Activated naive CD8-positive, alpha-beta T cell treated with anti-CD3 and anti-CD28 coated beads, Interleukin-2, amount 10 ng/mL, durations not matched to agents 7 days and 5 days (primary cell): ENCODE data around the gene TBC1D3C. TPM values are rescaled to one million over a fixed set of nuclear protein-coding genes. Genes with fewer than 3 reads are reported as not detected.
"Not testable (repeated sequence)": the region's sequence is repeated elsewhere in the genome, so short reads cannot be mapped to it uniquely, and the experiment has no call there.

ENCODE experiments used
- ATAC-seq: fragments of 150-1000 bp; cut with Tn5 transposase; one replicate; pipeline ENCODE4 v1.10.0; 2021; ENCODE audit warnings: low read depth, moderate library complexity
- POLR2A ChIA-PET: fragments of 350-600 bp; sonication (Branson Sonifier 250); formaldehyde crosslinking; loops from one replicate; lab custom pipeline; 2021; ENCODE audit warnings: antibody characterized with exemption; lab: Charles Lee
- DNase-seq: peaks from one replicate; pipeline ENCODE4 v3.0.0; 2021
- H3K27ac Mint-ChIP-seq: one replicate; pipeline ENCODE4 v1.8.0; 2022; ENCODE audit warnings: mild to moderate bottlenecking, mixed read lengths
- H3K27me3 Mint-ChIP-seq: one replicate; pipeline ENCODE4 v1.8.0; 2022; ENCODE audit warnings: mild to moderate bottlenecking, moderate library complexity, mixed read lengths
- H3K36me3 Mint-ChIP-seq: one replicate; pipeline ENCODE4 v1.8.0; 2021; ENCODE audit warnings: mild to moderate bottlenecking, mixed read lengths
- H3K4me1 Mint-ChIP-seq: one replicate; pipeline ENCODE4 v1.8.0; 2021; ENCODE audit warnings: mixed read lengths
- H3K4me3 Mint-ChIP-seq: one replicate; pipeline ENCODE4 v1.8.0; 2022; ENCODE audit warnings: mild to moderate bottlenecking, moderate library complexity, mixed read lengths
- H3K9me3 Mint-ChIP-seq: one replicate; pipeline ENCODE4 v1.8.0; 2021; ENCODE audit warnings: mixed read lengths
- total RNA-seq, 2 experiments: library from RNA; stranded (reverse); gene quantifications; one replicate each; pipeline ENCODE4 v1.2.3, GENCODE V29; 2021

Gene TBC1D3C
- 1 to 10 TPM; 5.0 to 5.2 TPM for total RNA-seq

DNA sequence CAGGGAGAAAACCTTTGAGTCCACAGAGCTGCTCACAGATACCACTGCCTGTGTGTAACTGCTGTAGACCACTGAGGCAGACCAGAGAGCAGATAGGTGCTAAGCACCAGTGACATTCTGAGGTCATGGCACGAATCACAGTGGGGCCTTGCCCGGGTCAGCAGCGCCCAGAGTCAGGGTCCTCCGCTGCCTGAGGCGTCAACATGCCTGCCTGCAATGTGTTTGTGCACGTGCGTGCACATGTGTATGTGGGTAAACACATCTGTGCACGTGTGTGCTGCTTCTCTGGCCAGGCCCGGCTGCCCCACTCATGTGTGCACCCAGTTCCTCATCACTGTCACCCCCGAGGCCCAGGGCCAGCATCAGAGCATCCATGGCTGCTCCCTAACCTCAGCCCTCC is at the start of gene TBC1D3C:
Gene TBC1D3C, minus strand, starts transcription at position 101 of the 400 bp plus-strand sequence. CDS start 1,568 bp downstream, outside the sequence.
- H3K27me3 Mint-ChIP-seq, H3K4me3 Mint-ChIP-seq, POLR2A ChIA-PET, ATAC-seq, DNase-seq, H3K9me3 Mint-ChIP-seq, H3K36me3 Mint-ChIP-seq, H3K4me1 Mint-ChIP-seq, H3K27ac Mint-ChIP-seq: not testable (repeated sequence)

DNA sequence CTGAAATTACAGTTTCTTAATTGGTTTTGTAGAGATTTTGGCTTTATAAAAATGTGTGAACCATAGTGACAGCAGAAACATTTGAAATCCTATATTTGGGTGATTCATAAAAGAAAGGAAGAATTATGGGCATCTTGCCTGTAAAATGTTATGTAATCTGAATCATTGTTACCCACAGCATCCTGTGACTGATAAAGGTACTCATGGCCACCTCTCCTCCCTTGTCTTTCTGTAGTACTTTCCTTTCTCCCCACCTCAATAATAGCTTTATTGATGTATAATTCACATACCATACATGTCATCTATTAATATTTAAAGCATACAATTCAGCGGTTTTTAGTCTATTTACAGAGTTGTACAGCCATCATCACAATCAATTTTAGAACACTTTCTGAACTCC is 30.8 kb upstream of the TBC1D3C start:
- H3K27me3 Mint-ChIP-seq, H3K9me3 Mint-ChIP-seq, H3K36me3 Mint-ChIP-seq, H3K4me1 Mint-ChIP-seq, POLR2A ChIA-PET, H3K27ac Mint-ChIP-seq, ATAC-seq, H3K4me3 Mint-ChIP-seq, DNase-seq: not testable (repeated sequence)

DNA sequence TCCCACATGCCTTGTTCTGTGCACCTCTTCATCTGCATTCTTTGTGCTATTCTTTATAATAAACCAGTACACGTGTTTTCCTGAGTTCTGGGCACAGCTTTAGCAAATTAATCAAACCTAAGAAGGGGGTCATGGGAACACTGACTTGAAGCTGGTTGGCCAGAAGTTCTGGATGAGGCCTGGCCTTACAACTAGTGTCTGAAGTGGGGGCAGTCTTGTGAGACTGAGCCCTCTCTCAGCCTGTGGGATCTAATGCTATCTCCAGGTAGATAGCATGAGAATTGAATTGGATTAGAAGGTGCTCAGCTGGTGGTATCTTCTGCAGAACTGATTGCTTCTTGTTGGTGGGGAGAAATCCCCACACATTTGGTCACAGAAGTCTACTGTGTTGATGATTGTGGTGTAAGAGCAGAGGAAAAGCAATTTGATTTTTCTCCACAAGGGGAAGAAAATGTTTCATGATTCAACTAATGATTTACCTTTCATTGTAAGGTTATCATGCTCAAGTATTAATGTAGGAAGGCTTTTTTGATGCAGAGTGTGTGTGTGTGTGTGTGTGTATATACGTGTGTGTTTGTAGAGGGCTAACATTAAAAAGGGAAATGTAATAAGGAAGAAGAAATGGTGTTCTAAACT is 25.7 kb upstream of the TBC1D3C start:
- POLR2A ChIA-PET, ATAC-seq, H3K9me3 Mint-ChIP-seq, DNase-seq, H3K27me3 Mint-ChIP-seq, H3K27ac Mint-ChIP-seq, H3K4me1 Mint-ChIP-seq, H3K4me3 Mint-ChIP-seq, H3K36me3 Mint-ChIP-seq: not testable (repeated sequence)

DNA sequence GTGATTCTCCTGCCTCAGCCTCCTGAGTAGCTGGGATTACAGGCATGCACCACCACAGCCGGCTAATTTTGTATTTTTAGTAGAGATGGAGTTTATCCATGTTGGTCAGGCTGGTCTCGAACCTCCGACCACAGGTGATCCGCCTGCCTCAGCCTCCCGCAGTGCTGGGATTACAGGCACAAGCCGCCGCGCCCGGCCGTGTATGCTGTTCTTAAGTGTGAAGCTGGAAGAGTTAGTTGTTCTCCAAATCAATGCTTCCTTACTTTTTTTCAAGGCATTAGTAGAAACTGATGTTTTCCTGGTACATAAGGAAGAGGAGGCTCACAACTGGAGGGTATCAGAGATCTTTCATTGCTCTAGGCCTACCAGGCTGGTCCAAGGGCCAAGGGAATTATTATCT is 19.7 kb upstream of the TBC1D3C start:
- H3K27me3 Mint-ChIP-seq, H3K36me3 Mint-ChIP-seq, ATAC-seq, H3K9me3 Mint-ChIP-seq, H3K27ac Mint-ChIP-seq, H3K4me3 Mint-ChIP-seq, POLR2A ChIA-PET, DNase-seq, H3K4me1 Mint-ChIP-seq: not testable (repeated sequence)

DNA sequence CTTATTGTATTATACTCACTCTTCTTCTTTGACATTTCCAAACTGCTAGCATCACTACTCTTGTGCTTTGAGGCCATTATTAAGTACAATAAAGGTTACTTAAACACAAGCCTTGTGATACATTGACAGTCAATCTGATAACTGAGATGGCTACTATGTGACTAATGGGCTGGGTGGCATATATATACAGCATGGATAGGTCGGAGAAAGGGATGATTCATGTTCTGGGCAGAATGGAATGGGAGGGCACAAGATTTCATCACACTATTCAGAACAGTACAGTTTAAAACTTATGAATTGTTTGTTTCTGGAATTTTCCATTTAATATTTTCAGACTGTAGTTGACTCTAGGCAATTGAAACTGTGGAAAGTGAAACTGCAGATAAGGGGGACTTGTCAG is 18.9 kb upstream of the TBC1D3C start:
- H3K9me3 Mint-ChIP-seq, H3K4me1 Mint-ChIP-seq, ATAC-seq, POLR2A ChIA-PET, H3K27ac Mint-ChIP-seq, H3K4me3 Mint-ChIP-seq, H3K36me3 Mint-ChIP-seq, H3K27me3 Mint-ChIP-seq, DNase-seq: not testable (repeated sequence)

Other genes with a start within 250 kb of the TBC1D3C start
- gene TBC1D3K, start 144.2 kb downstream of the TBC1D3C start, total RNA-seq, result not detected
- 10 to 100 TPM; 14.0 to 16.8 TPM for gene TBC1D3L, start 79.6 kb downstream of the TBC1D3C start, total RNA-seq
- 1 to 10 TPM; 1.4 to 3.0 TPM for gene TBC1D3D, start 64.7 kb downstream of the TBC1D3C start, total RNA-seq
- gene TBC1D3E, start 59.3 kb upstream of the TBC1D3C start, total RNA-seq, result not detected
- gene TBC1D3, start 123.9 kb upstream of the TBC1D3C start, total RNA-seq, result not detected
- 10 to 100 TPM; 21.4 to 22.3 TPM for gene MRPL45, start 228.5 kb upstream of the TBC1D3C start, total RNA-seq